Mesenchymal stem cell (in vitro differentiated cells and primary cell): ENCODE data around the gene COL4A4.

Experiments
- DNase-seq: peaks from one replicate; pipeline ENCODE4 v3.0.0-alpha.2; 2013
- H2AFZ ChIP-seq: one replicate; pipeline ENCODE4 v1.6.1; 2013; ENCODE audit warnings: low read depth, mild to moderate bottlenecking, control low read depth, inconsistent platforms, low read length, moderate library complexity
- H2AK5ac ChIP-seq: 2 replicates; pipeline ENCODE4 v1.6.1; 2013; ENCODE audit warnings: low read length, moderate library complexity, mild to moderate bottlenecking, inconsistent platforms; ENCODE audit not compliant: severe bottlenecking
- H2BK120ac ChIP-seq: one replicate; pipeline ENCODE4 v1.6.1; 2013; ENCODE audit warnings: low read depth, mild to moderate bottlenecking, inconsistent platforms, low read length, moderate library complexity
- H2BK12ac ChIP-seq, 2 experiments: one replicate each; pipeline ENCODE4 v1.6.1; 2013; ENCODE audit warnings: inconsistent platforms in 2 of 2, low read length in 2 of 2, mild to moderate bottlenecking in 2 of 2, moderate library complexity in 2 of 2, control low read depth in 1 of 2
- H2BK15ac ChIP-seq: one replicate; pipeline ENCODE4 v1.6.1; 2013; ENCODE audit warnings: mild to moderate bottlenecking, low read depth, inconsistent platforms; ENCODE audit not compliant: poor library complexity, severe bottlenecking
- H2BK5ac ChIP-seq: 2 replicates; pipeline ENCODE4 v1.6.1; 2013; ENCODE audit warnings: low read depth, mild to moderate bottlenecking, low read length, control low read depth, inconsistent platforms; ENCODE audit not compliant: poor library complexity, severe bottlenecking
- H3K14ac ChIP-seq, 2 experiments: one replicate each; pipeline ENCODE4 v1.6.1; 2013; ENCODE audit warnings: inconsistent platforms in 2 of 2, low read length in 2 of 2, control low read depth in 1 of 2, mild to moderate bottlenecking in 1 of 2, moderate library complexity in 1 of 2
- H3K18ac ChIP-seq, 2 experiments: one replicate each; pipeline ENCODE4 v1.6.1; 2013; ENCODE audit warnings: inconsistent platforms in 2 of 2, low read length in 2 of 2, control low read depth in 1 of 2, low read depth in 1 of 2, mild to moderate bottlenecking in 1 of 2
- H3K23ac ChIP-seq, 2 experiments: one replicate each; pipeline ENCODE4 v1.6.1; 2013; ENCODE audit warnings: inconsistent platforms in 2 of 2, low read length in 2 of 2, mild to moderate bottlenecking in 2 of 2, moderate library complexity in 2 of 2, control low read depth in 1 of 2
- H3K27ac ChIP-seq: 2 replicates; pipeline ENCODE4 v1.5.1; 2013; ENCODE audit warnings: mild to moderate bottlenecking, moderate library complexity, low read length, control low read depth, inconsistent platforms; ENCODE audit not compliant: poor library complexity, severe bottlenecking
- H3K27me3 ChIP-seq, 2 experiments: 2 replicates each; pipeline versions ENCODE4 v1.6.1 to v1.7.0; 2013; ENCODE audit warnings: low read length in 2 of 2, mild to moderate bottlenecking in 2 of 2, moderate library complexity in 2 of 2, control low read depth in 1 of 2, inconsistent platforms in 1 of 2; ENCODE audit not compliant: control insufficient read depth in 1 of 2, insufficient read depth in 1 of 2
- H3K36me3 ChIP-seq, 2 experiments: 2 replicates each; pipeline versions ENCODE4 v1.6.1 to v1.7.0; 2013; ENCODE audit warnings: low read length in 2 of 2, control low read depth in 1 of 2, inconsistent platforms in 1 of 2, low read depth in 1 of 2, mild to moderate bottlenecking in 1 of 2; ENCODE audit not compliant: insufficient read depth in 2 of 2, control insufficient read depth in 1 of 2
- H3K4ac ChIP-seq, 2 experiments: one replicate each; pipeline ENCODE4 v1.6.1; 2013; ENCODE audit warnings: inconsistent platforms in 2 of 2, low read length in 2 of 2, mild to moderate bottlenecking in 2 of 2, moderate library complexity in 2 of 2, control low read depth in 1 of 2, low read depth in 1 of 2
- H3K4me1 ChIP-seq: 2 replicates; pipeline ENCODE4 v1.6.1; 2013; ENCODE audit warnings: low read depth, low read length, control low read depth; ENCODE audit not compliant: control insufficient read depth, insufficient read depth
- H3K4me2 ChIP-seq: 2 replicates; pipeline ENCODE4 v1.6.1; 2013; ENCODE audit warnings: low read length, mild to moderate bottlenecking, inconsistent platforms; ENCODE audit not compliant: poor library complexity, severe bottlenecking
- H3K4me3 ChIP-seq, 2 experiments: 2 replicates each; pipeline versions ENCODE4 v1.5.1 to v1.7.0; 2013; ENCODE audit warnings: low read length in 2 of 2, mild to moderate bottlenecking in 2 of 2, control low read depth in 1 of 2, low read depth in 1 of 2; ENCODE audit not compliant: insufficient read depth in 1 of 2
- H3K79me1 ChIP-seq: replicated peaks from 2 replicates; pipeline ENCODE4 v1.6.1; 2013; ENCODE audit warnings: mild to moderate bottlenecking, control low read depth, low read length, inconsistent platforms; ENCODE audit not compliant: poor library complexity, severe bottlenecking
- H3K9ac ChIP-seq: 2 replicates; pipeline ENCODE4 v1.7.0; 2013; ENCODE audit warnings: mild to moderate bottlenecking, low read length, moderate library complexity
- H3K9me3 ChIP-seq: 2 replicates; pipeline ENCODE4 v1.7.0; 2013; ENCODE audit warnings: mild to moderate bottlenecking, low read length; ENCODE audit not compliant: control insufficient read depth
- H4K8ac ChIP-seq: one replicate; pipeline ENCODE4 v1.6.1; 2013; ENCODE audit warnings: inconsistent platforms, mild to moderate bottlenecking, low read length, moderate library complexity
- H4K91ac ChIP-seq: one replicate; pipeline ENCODE4 v1.6.1; 2013; ENCODE audit warnings: mild to moderate bottlenecking, low read length, inconsistent platforms
- WGBS: methylation state at CpG from one replicate; pipeline ENCODE4 v1.1.7; 2013; ENCODE audit warnings: mixed read lengths; 5-methylcytosine and 5-hydroxymethylcytosine counted together

The COL4A4 gene

GRCh38 chr2:227192491-227192890, 28.5 kb upstream of the COL4A4 start:
- no peak for DNase-seq
- Histone ChIP-seq H3K18ac (no peak overlapping the region), H3K9ac (no peak overlapping the region), H3K9me3 (no peaks in the 10 kb centered on the region), H3K4me3 (no peak overlapping the region), H2BK12ac (no peak overlapping the region), H3K27ac (no peak overlapping the region), H3K14ac (no peak overlapping the region), H3K79me1 (no peaks in the 10 kb centered on the region), H3K36me3 (no peaks in the 10 kb centered on the region), H2BK5ac (no peak overlapping the region), H3K4me2 (no peak overlapping the region), H3K4ac (no peak overlapping the region), H2BK15ac (no peak overlapping the region), H3K4me1 (no peaks in the 10 kb centered on the region), H3K23ac (no peak overlapping the region), H2AK5ac (peak overlapping the region; percentile 27), H2BK120ac (no peak overlapping the region), H2AFZ (no peak overlapping the region), H4K91ac (no peak overlapping the region), H3K27me3 (no peaks in the 10 kb centered on the region), H4K8ac (no peak overlapping the region)
- WGBS, result 100% methylated on average over 1 of the region's 3 CpGs

DNA sequence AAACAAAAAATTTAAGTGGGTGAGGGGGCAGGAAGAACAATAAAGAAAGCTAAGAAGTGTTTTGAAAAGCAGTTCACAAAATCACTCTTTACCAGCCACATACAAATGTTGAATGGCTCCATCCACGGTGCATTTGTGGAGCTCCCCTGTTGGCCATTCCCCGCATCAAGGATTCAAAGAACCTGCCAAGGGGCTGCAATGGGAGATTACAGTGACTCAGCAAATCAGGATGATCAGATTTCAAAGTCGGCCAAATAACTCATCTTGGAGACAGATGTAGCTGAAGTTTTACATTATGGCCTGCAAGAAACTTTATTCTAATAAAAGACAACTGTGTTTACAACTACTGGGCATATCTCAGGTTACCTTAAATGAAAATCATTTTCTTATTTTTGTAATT, 27.4 kb upstream of the COL4A4 start:
- H3K14ac ChIP-seq, result no peak overlapping the region
- no peak overlapping the region for H3K4me2 ChIP-seq
- no peak overlapping the region for H2BK5ac ChIP-seq
- no peak overlapping the region for H3K9ac ChIP-seq
- H3K4me1 ChIP-seq, result no peaks in the 10 kb centered on the region
- H2BK15ac ChIP-seq, result no peak overlapping the region
- no peak overlapping the region for H2AK5ac ChIP-seq
- no peaks in the 10 kb centered on the region for H3K27me3 ChIP-seq
- H3K27ac ChIP-seq, result no peak overlapping the region
- H2BK12ac ChIP-seq, result no peak overlapping the region
- H3K79me1 ChIP-seq, result no peaks in the 10 kb centered on the region
- 75% methylated on average over 2 of the region's 3 CpGs for WGBS
- no peak overlapping the region for H4K8ac ChIP-seq
- no peak overlapping the region for H2AFZ ChIP-seq
- H3K18ac ChIP-seq, result no peak overlapping the region
- no peak overlapping the region for H3K4ac ChIP-seq
- no peak for DNase-seq
- H3K23ac ChIP-seq, result no peak overlapping the region
- H3K9me3 ChIP-seq, result no peaks in the 10 kb centered on the region
- H2BK120ac ChIP-seq, result no peak overlapping the region
- H3K36me3 ChIP-seq, result no peaks in the 10 kb centered on the region
- no peak overlapping the region for H3K4me3 ChIP-seq
- no peak overlapping the region for H4K91ac ChIP-seq

DNA sequence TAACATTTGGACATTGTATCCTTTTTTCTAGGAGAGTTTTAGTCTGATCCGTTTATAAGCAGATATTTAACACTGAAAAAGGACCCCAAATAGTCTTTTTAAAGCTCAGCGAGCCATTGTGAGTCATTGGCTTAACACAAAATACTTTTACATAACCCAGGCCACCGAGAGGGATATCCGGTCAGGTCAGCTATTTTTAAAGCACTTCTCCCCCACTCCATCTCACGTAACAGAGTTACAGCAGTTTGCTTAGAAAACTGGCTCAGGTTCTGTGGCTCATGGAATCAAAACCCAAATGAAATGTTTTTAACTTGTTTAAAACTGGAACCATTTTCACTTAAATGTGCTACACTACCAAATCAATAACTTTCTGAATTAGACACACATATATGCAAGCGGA, 24.3 kb upstream of the COL4A4 start:
- H2AK5ac ChIP-seq, result no peak overlapping the region
- no peaks in the 10 kb centered on the region for H3K27me3 ChIP-seq
- no peak overlapping the region for H4K8ac ChIP-seq
- H3K9ac ChIP-seq, result no peak overlapping the region
- H2BK5ac ChIP-seq, result no peak overlapping the region
- no peak overlapping the region for H3K4me2 ChIP-seq
- no peak overlapping the region for H3K18ac ChIP-seq
- H3K4me3 ChIP-seq, result no peak overlapping the region
- H3K4ac ChIP-seq, result no peak overlapping the region
- H3K23ac ChIP-seq, result no peak overlapping the region
- no peak overlapping the region for H3K27ac ChIP-seq
- no peaks in the 10 kb centered on the region for H3K79me1 ChIP-seq
- no peaks in the 10 kb centered on the region for H3K9me3 ChIP-seq
- no peak overlapping the region for H2BK120ac ChIP-seq
- peak; percentile 56 for DNase-seq
- no peaks in the 10 kb centered on the region for H3K36me3 ChIP-seq
- H3K4me1 ChIP-seq, result peaks cover 2% of the 10 kb centered on the region
- no peak overlapping the region for H2BK15ac ChIP-seq
- H2BK12ac ChIP-seq, result no peak overlapping the region
- no peak overlapping the region for H4K91ac ChIP-seq
- WGBS, result 13% methylated on average over 5 of the region's 6 CpGs
- H3K14ac ChIP-seq, result no peak overlapping the region
- no peak overlapping the region for H2AFZ ChIP-seq

DNA sequence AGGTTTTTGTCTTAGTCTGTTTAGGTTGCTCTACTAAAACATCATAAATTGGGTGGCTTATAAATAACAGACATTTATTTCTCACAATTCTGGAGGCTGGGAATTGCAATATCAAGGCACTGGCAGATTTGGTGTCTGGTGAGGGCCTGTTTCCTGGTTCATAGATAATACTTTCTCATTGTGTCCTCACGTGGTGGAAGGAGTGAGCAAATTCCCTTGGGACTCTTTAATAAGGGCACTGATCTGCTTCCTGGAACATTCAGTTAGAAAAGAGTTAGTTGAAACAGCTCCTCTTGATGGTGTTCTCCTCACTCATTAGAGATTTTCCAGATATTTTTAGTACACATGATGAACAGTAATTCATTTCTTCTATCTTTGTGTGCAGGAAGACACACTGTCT, 22.7 kb upstream of the COL4A4 start:
- Histone ChIP-seq H3K27ac (no peak overlapping the region), H4K8ac (no peak overlapping the region), H3K4me2 (no peak overlapping the region), H3K4ac (no peak overlapping the region), H3K36me3 (no peaks in the 10 kb centered on the region), H3K18ac (no peak overlapping the region), H4K91ac (no peak overlapping the region), H3K4me1 (peaks cover 2% of the 10 kb centered on the region), H3K9ac (no peak overlapping the region), H2BK5ac (no peak overlapping the region), H3K9me3 (no peaks in the 10 kb centered on the region), H2AFZ (no peak overlapping the region), H3K27me3 (no peaks in the 10 kb centered on the region), H3K4me3 (no peak overlapping the region), H3K79me1 (no peaks in the 10 kb centered on the region), H2AK5ac (no peak overlapping the region), H2BK120ac (no peak overlapping the region), H3K14ac (no peak overlapping the region), H2BK12ac (no peak overlapping the region), H3K23ac (no peak overlapping the region), H2BK15ac (no peak overlapping the region)
- WGBS, result 9% methylated on average over 1 of the region's 1 CpG
- no peak for DNase-seq
